Measurements from ENCODE around the gene RALGPS2. TPM values are rescaled to one million over a fixed set of nuclear protein-coding genes. Genes with fewer than 3 reads are reported as not detected.

The RALGPS2 gene
- total RNA-seq (251 and 263 TPM in 2 replicates), polyA plus RNA-seq (59.6 and 111 TPM in 2 replicates), polyA minus RNA-seq (243 and 291 TPM in 2 replicates)
- 553 TPM for total RNA-seq (2013)

GRCh38 chr1:178724728-178725465, at the start of gene RALGPS2:
Gene RALGPS2, plus strand, starts transcription at chr1:178725244. Its CDS starts 51,521 bp downstream, at chr1:178776765.
- intact Hi-C loops (cut with micrococcal nuclease), result loop anchor here (1.0 to 5.0 kb wide), 7 partner anchors 37 to 642 kb away; partner anchors contain the start of genes AXDND1 and TOR3A
- ChIA-PET CTCF (interaction anchor here (0.7 to 6.7 kb wide), 14 partner anchors 15 to 198 kb away, joined by 3 to 106 read pairs (median 4); no protein-coding TSS in a partner anchor), POLR2A (interaction anchor here (0.6 to 4.2 kb wide), 12 partner anchors 9 to 182 kb away, joined by 3 to 48 read pairs (median 6); no protein-coding TSS in a partner anchor)
- peaks cover 0 to 32% of the 10 kb centered on the region in 2 experiments for H3K36me3 ChIP-seq (replicated peaks in 1 of 2; ENCODE audit: control extremely low read depth in 1 of 2, control insufficient read depth in 1 of 2, extremely low read depth in 1 of 2, insufficient read depth in 2 of 2, low read length in 1 of 2)
- H3K27ac ChIP-seq (ENCODE audit: low read length in 2 of 2), result peak within 1 kb of the TSS; percentile 80 to 91
- peak within 1 kb of the TSS; percentile 70 to 99 (median 79) for H3K4me3 ChIP-seq (ENCODE audit: control extremely low read depth in 1 of 5, extremely low read depth in 1 of 5, insufficient read depth in 1 of 5, low read depth in 2 of 5, low read length in 4 of 5)
- TF ChIP-seq CTCF (IDR thresholded peaks at IDR 0.05), result no peak
- no peak for TF ChIP-seq EZH2 (IDR thresholded peaks at IDR 0.05; ENCODE audit: borderline replicate concordance, insufficient read depth, low read depth, low read length, poor library complexity, severe bottlenecking)
- 2% methylated on average over 90 of the region's 90 CpGs for WGBS (ENCODE audit: insufficient coverage)
- H3K4me3 Mint-ChIP-seq, result peak within 1 kb of the TSS; percentile 97
- H2AFZ ChIP-seq (ENCODE audit: insufficient read depth, low read depth, low read length, poor library complexity, severe bottlenecking), result peak within 1 kb of the TSS; percentile 93
- no peaks in the 10 kb centered on the region for H3K9me3 ChIP-seq (ENCODE audit: control extremely low read depth in 1 of 3, control insufficient read depth in 2 of 3, insufficient read depth in 1 of 3, low read length in 2 of 3)
- peak within 1 kb of the TSS; percentile 94 for H3K9ac ChIP-seq (ENCODE audit: low read length)
- no peaks in the 10 kb centered on the region for H3K27me3 Mint-ChIP-seq
- peak within 1 kb of the TSS; percentile 99 for H3K27ac Mint-ChIP-seq
- H3K4me1 ChIP-seq (ENCODE audit: control insufficient read depth in 2 of 2, insufficient read depth in 2 of 2, low read length in 2 of 2), result peaks cover 19 to 26% of the 10 kb centered on the region in 2 donors
- peak; percentile 92 for DNase-seq
- peak within 1 kb of the TSS; percentile 90 for H3K4me2 ChIP-seq (replicated peaks; ENCODE audit: low read depth, low read length, poor library complexity, severe bottlenecking)
- H3K4me1 Mint-ChIP-seq, result peaks cover 50% of the 10 kb centered on the region
- peak; percentile 70 for ATAC-seq (ENCODE audit: low read depth)
- peaks cover 8% of the 10 kb centered on the region for H4K20me1 ChIP-seq (ENCODE audit: control insufficient read depth, insufficient read depth, low read length, poor library complexity, severe bottlenecking)
- no peaks in the 10 kb centered on the region for H3K9me3 Mint-ChIP-seq (ENCODE audit: insufficient read depth)
- peaks cover 54% of the 10 kb centered on the region for H3K79me2 ChIP-seq (ENCODE audit: control insufficient read depth, insufficient read depth, low read length)
- H3K27me3 ChIP-seq (replicated peaks in 1 of 4; ENCODE audit: control extremely low read depth in 1 of 4, control insufficient read depth in 3 of 4, insufficient read depth in 4 of 4, low read length in 3 of 4), result no peaks in the 10 kb centered on the region

- Histone ChIP-seq H3K9ac (ENCODE audit: low read length) (no peak overlapping the region), H3K27me3 (replicated peaks in 1 of 4; ENCODE audit: control extremely low read depth in 1 of 4, control insufficient read depth in 3 of 4, insufficient read depth in 4 of 4, low read length in 3 of 4) (no peaks in the 10 kb centered on the region), H3K4me2 (replicated peaks; ENCODE audit: low read depth, low read length, poor library complexity, severe bottlenecking) (no peak overlapping the region), H3K4me1 (ENCODE audit: control insufficient read depth in 2 of 2, insufficient read depth in 2 of 2, low read length in 2 of 2) (peaks cover 25 to 37% of the 10 kb centered on the region in 2 donors), H3K27ac (ENCODE audit: low read length in 2 of 2) (no peak overlapping the region), H3K9me3 (ENCODE audit: control extremely low read depth in 1 of 3, control insufficient read depth in 2 of 3, insufficient read depth in 1 of 3, low read length in 2 of 3) (peaks cover 0 to 13% (median 2%) of the 10 kb centered on the region in 3 donors), H3K79me2 (ENCODE audit: control insufficient read depth, insufficient read depth, low read length) (peaks cover 5% of the 10 kb centered on the region), H4K20me1 (ENCODE audit: control insufficient read depth, insufficient read depth, low read length, poor library complexity, severe bottlenecking) (no peaks in the 10 kb centered on the region), H3K4me3 (ENCODE audit: control extremely low read depth in 1 of 5, extremely low read depth in 1 of 5, insufficient read depth in 1 of 5, low read depth in 2 of 5, low read length in 4 of 5) (no peak overlapping the region), H2AFZ (ENCODE audit: insufficient read depth, low read depth, low read length, poor library complexity, severe bottlenecking) (no peak overlapping the region), H3K36me3 (replicated peaks in 1 of 2; ENCODE audit: control extremely low read depth in 1 of 2, control insufficient read depth in 1 of 2, extremely low read depth in 1 of 2, insufficient read depth in 2 of 2, low read length in 1 of 2) (no peaks in the 10 kb centered on the region)
- ChIA-PET CTCF (interaction anchor here (1.2 to 1.7 kb wide), 3 partner anchors 11 to 136 kb away, joined by 3 to 4 read pairs (median 4); no protein-coding TSS in a partner anchor), POLR2A (no interaction called here)
- peaks cover 4% of the 10 kb centered on the region for H3K9me3 Mint-ChIP-seq (ENCODE audit: insufficient read depth)
- H3K4me1 Mint-ChIP-seq, result peaks cover 49% of the 10 kb centered on the region
- TF ChIP-seq EZH2 (IDR thresholded peaks at IDR 0.05; ENCODE audit: borderline replicate concordance, insufficient read depth, low read depth, low read length, poor library complexity, severe bottlenecking) (no peak), CTCF (IDR thresholded peaks at IDR 0.05) (no peak)
- no peak for DNase-seq
- intact Hi-C loops (cut with micrococcal nuclease), result no loop called here
- no CpG with 5 or more reads among the region's 2 CpGs for WGBS (ENCODE audit: insufficient coverage)
- no peak for ATAC-seq (ENCODE audit: low read depth)
- no peak overlapping the region for H3K4me3 Mint-ChIP-seq
- no peaks in the 10 kb centered on the region for H3K27me3 Mint-ChIP-seq
- H3K27ac Mint-ChIP-seq, result no peak overlapping the region
Measured at GRCh38 chr1:178679237-178679636, 45.8 kb upstream of the RALGPS2 start.

All from B cell (primary cell).